Activated CD8-positive, alpha-beta memory T cell treated with anti-CD3 and anti-CD28 coated beads, Interleukin-2, amount 50 U/mL, for 24 hours (primary cell): ENCODE results near the gene ADCY10.
"Not testable (repeated sequence)": the region's sequence is repeated elsewhere in the genome, so short reads cannot be mapped to it uniquely, and the experiment has no call there.

Experiments used
- DNase-seq: peaks from one replicate; pipeline ENCODE4 v3.0.0-alpha.2; 2020; ENCODE audit errors: extremely low read depth

ADCY10 gene

DNA sequence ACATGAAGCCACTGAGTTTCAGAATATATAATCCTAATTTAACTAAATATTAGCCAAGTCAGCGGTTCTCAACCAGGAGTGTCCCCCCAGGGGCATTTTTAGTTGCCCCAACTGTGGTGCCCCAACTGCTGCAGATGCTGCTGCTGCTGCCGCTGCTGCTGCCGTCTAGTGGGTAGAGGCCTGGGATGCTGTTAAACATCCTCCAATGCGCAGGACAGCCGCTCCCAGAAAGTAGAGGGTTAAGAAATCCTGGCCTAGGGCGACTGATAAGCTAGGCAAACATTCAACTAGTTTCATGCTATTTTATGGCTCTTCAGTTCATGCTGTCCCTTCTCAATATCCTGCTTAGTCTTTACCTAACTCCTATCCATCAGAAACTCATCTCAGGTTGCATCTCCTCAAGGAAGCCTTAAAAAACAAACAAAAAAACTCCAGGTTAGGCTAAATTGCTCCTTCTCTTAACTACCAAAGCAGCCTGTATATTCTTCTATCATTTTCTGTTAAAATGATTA, 12.6 kb upstream of the ADCY10 start:
- no peak for DNase-seq

DNA sequence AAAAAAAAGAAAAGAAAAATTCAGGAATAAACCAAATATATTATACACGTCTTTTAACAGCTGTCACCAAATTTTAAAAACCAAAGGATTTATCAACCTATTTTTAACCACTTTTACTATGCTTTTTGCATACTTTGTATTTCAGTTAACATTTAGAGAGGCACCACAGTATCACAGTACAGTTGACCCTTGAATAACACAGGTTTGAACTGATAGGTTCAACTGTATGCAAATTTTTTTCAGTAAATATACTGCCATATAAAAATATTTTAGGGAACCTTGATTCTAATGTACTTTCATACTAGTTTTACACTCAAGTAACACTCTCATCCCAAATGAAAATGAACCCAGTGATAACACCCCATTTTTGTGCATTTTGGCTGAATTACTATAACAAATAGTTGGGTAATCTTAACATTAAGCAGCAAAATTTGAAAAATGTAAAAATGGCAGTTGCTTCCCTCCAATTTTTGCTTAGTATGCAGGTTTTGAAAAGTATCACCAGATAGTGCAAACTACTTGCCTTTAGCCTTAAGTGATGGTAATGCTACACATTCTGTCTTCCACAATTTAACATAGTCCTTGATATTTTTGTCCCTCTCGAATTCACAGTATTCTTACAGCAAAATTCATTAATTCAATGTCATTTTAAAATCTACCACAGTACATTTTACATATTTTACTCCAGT, 10.8 kb upstream of the ADCY10 start:
- no peak for DNase-seq

DNA sequence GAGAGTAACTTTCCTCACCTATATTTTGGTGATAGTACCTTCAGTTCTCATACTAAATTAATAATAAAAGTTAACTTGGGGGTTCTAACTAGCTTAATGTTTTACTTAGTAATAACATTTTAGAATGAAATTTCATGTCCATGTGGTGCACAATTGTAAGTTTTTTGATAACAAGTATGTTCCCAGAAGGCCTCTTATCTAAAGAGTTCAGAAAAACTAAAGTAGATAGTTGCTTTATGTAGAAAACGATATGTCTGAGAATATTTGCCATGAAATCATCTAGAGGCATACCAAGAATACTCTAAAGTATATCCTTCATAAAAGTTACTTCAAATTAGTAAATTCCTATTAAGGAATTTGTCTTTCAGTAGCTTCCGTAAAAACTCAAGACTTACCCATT, 10.2 kb upstream of the ADCY10 start:
- DNase-seq, result no peak

DNA sequence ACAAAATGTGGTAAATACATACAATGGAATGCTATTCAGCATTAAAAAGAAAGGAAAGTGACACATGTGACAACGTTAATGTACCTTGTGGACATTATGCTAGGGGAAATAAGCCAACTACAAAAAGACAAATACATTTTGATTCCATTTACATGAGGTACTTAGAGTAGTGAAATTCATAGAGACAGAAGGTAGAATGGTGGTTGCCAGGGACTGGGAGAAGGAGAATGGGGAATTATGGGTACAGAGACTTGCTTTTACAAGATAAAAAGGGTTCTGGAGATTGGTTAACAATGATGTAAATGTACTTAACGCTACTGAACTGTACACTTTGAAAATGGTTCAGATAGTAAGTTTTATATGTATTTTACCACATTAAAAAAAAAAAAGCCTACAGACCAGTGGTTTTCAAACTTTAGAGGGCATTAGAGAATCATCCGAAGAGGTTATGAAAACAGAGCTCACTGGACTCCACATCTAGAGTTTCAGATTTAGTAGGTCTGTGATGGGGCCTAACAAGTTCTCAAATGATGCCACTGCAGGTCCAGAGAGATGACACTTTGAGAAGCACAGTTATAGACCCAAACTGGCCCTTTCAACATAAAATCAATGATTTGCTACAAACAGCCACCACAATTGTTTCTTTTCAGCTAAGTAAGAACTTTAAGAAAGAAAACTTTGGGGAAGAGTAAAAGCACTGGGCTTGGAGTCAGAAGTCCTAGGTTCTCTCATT, 9.6 kb upstream of the ADCY10 start:
- DNase-seq, result no peak

DNA sequence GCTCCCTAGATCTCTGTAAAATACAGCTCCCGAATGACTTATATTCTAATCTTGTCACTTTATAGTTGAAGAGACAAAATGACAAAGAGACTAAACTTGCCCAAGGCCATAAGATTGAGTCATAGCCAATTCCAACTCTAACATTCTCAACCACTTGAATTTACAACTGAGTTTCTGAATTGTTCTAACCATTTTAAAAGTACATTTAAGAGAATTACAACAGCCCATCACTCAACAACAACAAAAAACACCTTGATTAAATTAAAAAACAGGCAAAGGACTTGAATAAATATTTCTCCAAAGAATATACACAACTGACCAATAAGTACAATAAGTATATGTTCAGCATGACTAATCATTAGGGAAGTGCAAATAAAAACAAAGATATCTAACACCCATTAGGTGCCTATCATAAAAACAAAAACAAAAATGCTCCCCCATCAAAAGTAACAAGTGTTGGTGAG, 8.7 kb upstream of the ADCY10 start:
- no peak for DNase-seq

DNA sequence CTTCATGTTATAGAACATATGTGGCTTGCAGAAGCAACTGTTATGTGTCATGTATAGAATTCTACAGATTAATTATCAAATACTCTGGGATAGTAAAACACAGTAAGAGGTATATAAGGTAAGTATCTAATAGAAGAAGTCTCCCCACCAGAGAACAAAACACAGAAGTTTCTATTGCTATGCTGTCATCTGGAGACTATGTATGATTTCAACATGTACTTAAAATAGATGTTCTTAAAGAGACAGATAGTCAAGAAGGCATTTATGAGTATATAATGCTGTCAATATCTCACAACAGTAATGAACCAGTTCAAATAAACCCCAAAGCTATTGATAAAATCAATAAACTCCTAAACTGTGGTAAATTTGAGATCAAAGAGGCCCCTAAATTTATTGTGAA, 8.1 kb upstream of the ADCY10 start:
- DNase-seq, result no peak

DNA sequence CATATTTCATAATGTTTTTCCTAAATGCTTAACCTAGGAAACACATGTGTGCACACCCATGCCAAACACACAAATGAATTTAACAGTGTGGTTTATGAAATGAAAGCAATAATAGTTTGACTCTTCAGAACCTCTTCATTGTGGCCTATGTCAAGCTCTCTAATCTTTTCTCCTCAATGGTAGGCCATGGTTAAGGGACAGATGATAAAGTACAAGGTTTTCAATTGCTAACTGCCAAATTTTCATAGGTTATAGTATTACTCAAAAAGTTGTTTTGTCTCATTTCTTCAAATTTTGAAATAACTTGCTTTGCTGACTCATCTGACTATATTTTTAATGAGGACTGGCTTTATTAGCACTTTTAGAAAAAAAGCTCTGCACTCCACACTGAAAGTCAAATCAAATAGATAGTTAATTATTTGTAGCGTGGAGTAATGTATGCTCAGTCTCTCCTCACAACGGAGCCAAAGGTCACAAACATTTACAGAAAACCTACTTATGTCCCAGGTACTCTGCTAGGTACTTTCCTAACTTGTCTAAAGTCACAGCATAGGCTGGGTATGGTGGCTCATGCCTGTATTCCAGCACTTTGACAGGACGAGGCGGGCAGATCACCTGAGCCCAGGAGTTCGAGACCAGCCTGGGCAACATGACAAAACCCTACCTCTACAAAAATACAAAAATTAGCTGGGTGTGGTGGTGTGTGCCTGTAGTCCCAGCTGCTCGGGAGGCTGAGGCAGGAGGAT, 3.0 kb upstream of the ADCY10 start:
- no peak for DNase-seq

DNA sequence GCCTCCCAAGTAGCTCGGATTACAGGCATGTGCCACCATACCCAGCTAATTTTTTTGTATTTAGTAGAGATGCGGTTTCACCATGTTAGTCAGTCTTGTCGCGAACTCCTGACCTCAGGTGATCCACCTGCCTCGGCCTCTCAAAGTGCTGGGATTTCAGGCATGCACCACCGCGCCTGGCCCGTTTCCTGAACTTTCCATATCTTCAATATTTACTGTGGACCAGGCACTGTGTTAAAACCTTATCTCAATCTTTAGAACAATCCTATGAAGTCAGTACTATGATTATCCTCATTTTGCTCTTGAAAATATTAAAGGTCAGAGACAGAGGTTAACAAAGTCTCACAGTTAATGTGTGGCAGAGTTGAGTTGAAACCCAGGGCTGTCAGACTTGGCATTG, 1.6 kb upstream of the ADCY10 start:
- DNase-seq, result no peak

DNA sequence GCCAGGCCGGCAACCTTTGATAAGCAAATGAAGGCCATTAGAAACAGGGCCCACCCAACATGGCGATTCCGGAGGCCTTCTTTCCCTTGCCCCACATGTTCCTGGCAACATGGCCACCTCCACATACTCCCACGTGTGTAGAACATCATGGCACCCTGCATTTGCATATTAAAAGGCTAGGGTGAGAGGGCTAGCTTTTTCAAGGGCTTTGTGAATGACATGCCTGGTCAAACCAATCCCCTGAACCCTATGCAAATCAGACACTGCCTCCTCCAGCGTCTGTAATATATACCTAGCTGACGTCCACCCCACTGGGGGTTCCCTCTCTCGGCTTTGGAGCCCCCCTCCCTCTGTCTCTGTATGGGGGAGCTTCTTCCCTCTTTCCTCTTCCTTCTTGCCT, 1.6 kb downstream of the ADCY10 start:
- no peak for DNase-seq

DNA sequence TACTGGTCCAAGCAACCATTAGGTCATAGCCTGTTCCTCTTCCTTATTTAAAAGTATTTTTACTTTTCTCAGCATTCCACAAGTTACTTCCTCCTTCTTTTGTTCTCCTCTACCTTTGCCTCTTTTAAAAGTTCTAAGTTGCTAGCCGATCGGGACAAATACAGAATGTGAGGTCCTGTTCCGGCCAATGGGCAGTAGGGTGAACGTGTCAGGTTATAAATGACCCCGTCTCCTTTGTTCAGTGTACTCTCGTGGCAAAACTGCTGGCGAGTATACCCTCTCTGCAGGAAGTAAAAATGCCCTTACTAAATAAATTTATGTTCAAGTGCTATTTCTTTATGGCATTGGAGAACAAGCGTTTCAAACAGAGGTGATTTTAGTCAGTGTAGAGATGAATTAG, 2.5 kb downstream of the ADCY10 start:
- no peak for DNase-seq

DNA sequence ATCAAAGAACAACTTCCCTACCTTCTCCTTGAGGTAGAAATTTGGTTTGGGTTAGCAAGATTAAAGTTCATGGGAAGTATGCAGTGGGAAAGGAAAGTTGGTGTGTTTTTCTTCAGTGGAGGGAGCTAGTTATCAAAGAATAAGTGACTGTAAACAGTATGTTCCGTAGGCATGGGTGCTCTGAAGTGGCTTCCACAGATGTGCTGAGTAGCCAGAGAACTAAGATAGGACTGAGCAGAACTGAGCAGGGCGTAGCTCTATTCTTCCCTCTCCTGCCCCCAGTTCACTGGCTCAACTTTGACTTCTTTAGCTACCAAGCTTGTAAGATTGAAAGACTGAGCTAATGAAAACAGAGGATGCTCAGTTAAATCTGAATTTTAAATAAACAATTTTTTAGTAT, 3.4 kb downstream of the ADCY10 start:
- DNase-seq, result no peak

DNA sequence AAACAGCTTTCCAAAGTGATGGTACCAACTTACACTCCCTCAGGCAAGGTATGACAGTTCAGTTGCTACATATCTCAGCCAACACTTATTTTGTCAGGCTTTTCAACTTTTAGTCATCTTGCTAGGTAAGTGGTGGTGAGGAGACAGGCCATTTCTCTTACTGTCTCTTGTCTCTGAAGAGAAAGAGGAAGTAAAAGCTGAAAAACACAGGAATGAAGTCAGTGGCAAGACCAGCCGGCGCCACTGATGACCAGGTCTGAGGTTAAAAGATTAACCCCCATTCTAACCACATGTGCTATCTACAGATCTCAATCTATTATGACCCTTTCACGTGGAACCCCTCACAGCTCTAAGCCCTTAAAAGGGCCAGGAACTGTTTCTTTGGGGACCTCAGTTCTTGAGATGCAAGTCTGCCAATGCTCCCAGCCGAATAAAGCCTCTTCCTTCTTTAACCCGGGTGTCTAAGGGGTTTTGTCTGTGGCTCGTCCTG, 4.2 kb downstream of the ADCY10 start:
- no peak for DNase-seq

DNA sequence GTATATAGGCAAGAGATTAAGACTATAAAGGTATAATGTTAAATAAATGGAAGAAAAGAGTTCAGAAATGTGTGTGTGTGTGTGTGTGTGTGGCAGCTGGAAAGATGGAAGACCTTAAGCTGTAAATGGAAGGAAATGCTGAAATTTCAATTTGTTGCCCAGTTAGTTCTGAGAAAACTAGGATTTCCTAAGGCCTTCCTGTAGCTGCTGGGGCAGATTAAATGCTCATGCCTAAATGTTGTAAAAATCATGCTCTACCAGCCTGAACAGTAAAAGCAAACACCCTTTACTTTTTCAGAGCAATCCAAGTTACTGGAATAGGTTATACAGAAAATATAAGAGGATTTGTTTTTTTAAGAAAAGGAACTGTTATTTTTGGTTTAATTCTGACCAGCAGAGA, 8.3 kb downstream of the ADCY10 start:
- DNase-seq, result no peak

DNA sequence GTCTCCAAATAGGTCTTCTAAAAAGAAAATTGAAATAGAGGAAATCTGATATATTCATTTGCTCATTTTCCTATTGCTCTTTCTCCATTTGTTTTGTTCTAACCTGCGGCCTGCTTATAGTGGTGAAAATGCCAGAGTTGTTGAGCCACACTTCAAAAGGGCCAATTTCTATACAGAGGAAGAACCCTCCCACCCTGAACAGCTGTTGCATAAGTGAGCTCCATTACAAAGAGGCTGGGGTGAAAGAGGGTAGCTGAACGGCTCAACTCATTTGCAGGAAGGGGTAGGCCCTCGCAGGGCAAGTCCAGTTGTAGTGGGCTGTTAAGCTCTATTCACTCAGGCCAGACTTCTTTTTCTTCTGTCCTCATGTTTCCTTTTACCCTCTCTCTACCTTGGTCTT, 8.8 kb downstream of the ADCY10 start:
- no peak for DNase-seq

DNA sequence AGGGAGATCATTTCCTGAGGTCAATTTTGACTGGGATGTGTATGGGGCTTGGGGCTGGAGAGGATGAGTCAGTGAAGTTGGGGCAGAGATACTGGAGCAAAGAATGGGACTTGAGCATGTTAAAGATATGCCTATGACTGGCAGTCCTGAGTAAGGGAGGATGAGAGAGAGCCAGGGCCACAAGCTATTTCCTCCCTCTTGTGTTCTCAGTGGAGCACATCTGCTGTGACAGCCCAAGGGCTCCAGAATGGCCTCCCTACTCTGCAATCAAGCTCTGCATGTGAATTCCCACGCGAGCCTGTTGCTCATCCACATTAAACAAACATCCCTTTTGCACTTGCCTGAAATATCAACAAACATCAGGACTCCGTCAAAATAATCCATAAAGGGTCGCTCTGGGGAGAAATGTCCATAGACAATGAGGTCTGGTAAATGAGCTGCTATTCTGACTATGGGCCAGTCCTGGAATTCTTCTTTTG, 9.2 kb downstream of the ADCY10 start:
- no peak for DNase-seq

DNA sequence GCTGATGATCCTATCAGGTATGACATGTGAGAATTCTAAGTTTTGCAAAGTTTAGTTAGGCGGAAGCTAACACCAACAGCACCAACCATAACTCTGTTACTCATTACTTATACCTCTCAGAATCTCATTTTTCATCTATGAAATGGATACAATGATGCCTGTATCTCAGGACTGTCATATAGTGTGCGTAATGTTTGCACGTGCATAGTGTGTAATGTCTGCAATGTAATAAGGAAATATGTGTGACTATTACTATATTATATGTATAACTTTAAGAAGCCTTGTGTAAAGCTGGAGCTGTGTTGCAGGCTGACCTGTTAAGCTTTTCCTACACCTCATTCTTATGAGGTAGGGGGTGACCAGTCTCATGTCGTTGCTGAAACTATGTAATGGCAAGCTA, 13.0 kb downstream of the ADCY10 start:
- DNase-seq, result no peak

DNA sequence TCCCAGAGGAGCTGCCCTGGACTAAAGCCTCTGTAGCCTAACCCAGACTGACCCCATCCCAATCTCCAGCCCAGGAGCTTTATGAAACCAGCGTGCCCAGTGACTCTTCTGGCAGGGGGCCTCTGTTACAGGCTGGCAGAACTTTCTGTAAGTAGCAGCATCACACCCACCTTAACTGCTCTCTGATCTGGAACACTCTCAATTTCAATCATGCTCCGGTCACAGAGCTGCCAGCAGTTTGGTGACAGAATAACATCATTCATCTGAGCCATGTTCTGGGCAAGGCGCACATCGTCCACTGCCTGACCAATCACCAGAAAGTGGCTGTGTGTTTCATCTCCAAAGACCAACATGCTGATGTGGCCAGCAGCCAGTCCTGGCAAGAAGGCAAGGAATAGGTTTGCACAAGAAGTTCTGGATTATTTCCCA, 14.7 kb downstream of the ADCY10 start:
- no peak for DNase-seq

DNA sequence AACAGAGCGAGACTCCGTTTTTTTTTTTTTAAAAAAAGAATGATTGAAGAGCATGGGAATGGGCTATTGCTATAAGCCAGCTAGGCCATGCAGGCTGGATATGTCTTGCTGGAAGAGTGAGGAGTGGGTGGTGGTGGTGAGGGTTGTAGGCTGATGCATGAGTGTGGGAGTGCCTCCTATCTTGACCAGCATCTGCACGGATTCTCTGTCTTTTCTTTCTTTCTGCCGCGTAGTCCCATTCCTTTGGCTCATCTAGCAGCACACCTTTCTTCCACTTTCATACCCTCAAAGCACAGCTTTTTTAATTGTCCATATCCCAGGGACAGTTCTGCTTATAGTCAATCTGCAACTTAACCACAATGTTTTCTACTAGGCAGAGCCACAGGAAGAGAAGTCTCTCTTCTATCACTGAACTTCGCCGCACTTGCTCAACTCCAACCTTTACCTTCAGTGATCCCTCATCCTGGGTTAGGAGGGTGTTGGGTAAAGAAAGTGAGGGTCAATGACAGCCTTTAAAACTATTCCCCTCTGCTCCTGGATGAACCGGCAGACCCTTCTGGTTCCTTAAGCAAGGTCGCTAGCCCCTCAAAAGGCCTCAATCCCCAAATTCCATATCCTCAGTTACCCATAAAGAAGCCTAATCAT, 15.2 kb downstream of the ADCY10 start:
- no peak for DNase-seq

DNA sequence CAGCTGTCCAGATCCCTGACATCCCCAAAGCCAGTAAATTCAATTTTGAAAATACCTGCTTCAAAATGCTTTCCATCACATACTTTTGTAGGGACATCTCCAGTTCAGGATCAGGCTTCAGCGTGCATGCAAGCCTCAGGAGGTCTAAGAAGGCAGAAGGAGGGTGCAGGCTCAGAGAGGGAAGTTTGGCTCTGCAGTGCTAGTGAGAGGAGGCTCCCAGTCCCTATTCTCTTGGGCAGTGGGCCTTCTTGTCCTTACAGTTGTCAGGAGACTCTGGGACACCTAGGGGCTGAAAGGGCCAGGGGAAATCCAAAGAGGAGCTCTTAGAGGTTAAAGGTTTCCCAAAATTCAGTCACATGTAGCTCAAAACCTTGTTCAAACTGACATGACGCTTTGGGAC, 20.1 kb downstream of the ADCY10 start:
- no peak for DNase-seq

DNA sequence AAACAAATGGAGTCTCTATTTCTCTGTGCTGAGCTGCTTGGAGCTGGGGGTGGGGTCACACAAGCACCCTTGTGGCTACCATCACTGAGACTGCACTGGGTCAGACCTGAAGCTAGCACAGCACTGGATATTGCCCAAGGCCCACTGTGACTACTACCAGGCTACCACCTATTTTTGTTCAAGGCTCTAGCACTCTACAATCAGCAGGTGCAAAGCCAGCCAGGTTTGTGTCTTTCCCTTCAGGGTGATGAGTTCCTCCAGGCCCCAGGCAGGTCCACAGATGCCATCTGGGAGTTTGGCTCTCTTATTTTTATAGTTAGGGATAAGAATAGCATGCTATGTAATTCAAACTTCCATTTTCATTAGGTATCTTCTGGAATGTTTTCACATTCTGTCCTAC, 23.5 kb downstream of the ADCY10 start:
- DNase-seq, result no peak

DNA sequence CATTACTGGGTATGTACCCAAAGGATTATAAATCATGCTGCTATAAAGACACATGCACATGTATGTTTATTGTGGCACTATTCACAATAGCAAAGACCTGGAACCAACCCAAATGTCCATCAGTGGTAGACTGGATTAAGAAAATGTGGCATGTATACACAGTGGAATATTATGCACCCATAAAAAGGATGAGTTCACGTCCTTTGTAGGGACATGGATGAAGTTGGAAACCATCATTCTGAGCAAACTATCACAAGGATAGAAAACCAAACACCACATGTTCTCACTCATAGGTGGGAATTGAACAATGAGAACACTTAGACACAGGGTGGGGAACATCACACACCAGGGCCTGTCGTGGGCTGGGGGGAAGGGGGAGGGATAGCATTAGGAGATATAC, 26.7 kb downstream of the ADCY10 start:
- DNase-seq, result not testable (repeated sequence)

DNA sequence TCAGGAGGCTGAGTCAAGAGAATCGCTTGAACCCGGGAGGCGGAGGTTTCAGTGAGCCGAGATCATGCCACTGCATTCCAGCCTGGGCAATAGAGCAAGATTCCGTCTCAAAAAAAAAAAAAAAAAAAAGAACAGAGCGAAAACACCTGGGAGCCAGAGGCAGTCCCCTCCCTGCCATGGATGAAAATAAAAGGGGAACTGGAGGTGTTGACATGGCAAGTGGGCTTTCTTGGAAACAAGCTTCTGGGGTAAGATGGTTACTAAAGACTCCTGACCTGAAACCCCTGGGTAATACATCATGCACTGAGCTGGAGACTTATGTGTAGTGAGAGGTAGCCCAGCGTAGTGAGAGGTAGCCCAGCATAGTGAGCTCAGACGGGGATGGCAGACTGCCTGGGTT, 31.6 kb downstream of the ADCY10 start:
- no peak for DNase-seq
